NCI-H748 treated with DMSO at 0.1 percent for 48 hours (cell line): ENCODE results near the gene ST8SIA1.

Experiments used
- DNase-seq: peaks from one replicate; lab custom pipeline; 2025; lab: John Stamatoyannopoulos, UW

The ST8SIA1 gene

DNA sequence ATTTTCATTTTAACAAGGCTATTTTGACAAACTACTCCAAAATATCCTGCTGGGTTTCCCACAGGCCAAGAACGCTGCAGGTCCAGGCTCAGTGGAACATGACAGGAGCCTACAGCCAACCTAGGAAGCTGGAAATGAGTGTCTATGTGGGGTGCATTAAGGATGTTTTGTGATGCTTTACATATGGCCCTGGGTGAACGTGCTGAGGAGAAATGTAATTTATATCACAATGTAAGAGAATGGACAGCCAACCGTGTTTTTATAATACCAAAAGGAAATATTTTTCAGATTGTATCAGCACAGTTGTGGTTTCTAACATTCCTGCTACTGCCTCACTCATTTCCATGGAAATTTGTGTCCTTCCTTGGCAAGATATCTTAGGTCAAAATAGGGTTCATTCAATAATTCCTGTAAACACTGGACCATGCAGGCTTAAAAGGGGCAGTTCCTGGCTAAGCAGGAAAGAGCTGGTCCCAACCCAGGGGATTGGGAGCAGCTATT lies 51.5 kb downstream of the ST8SIA1 start:
- no peak for DNase-seq

DNA sequence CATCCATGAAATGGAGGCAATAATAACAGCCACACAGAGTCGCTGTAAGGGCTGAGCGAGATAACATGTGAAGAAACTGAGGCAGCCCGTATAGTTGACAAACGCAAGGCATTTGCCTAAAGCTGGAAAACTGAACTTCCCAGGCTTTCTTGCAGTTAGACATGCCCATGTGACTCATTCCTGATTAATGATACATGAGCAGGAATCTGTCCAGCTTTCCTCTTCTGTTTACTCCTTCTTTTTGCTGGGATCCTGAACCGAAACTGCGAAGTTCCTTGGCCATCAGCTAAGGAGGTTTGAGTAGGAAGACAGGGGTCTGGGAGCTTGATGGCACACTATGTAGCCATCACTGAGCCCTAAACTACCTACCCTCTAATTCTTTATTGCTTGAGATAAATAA lies 52.2 kb downstream of the ST8SIA1 start:
- DNase-seq: no peak

DNA sequence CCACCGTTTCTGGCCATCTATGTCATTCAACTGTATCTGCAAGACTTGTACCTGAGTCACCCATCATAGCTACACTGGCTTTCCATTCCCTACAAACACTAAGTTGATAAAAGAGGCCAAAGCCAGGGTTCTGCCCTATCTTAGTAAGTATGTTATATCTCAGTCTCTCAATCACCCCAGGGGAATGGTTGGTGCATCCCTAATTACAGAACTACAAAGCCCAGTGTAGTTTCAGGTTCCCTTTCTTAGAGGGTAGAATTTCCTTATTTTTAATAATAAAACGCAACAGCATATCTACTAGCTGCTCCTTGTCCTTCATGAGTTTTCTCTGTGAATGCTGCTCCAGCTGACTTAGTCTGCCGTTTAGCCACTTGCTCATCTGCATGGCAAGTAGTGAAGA lies 57.6 kb downstream of the ST8SIA1 start:
- DNase-seq: no peak

DNA sequence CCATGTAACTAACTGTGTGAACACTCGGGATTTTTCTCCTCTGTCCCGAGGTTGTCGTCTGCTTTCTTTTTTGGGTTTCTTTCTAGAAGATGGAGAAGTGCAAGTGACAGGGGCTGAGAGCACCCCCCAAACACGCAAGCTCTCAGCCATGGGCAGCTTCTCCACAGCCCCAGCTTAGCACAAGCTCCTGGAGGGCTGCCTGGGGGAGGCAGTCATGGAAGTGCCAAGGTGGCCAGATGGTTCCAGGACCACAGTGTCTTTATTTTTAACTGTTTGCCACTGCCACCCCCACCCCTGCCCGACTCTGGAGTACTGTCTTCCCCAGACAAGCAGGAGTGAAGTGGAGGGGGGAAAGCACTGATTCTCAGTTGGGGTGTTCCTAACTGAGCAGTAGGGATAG lies 58.2 kb downstream of the ST8SIA1 start:
- no peak for DNase-seq

DNA sequence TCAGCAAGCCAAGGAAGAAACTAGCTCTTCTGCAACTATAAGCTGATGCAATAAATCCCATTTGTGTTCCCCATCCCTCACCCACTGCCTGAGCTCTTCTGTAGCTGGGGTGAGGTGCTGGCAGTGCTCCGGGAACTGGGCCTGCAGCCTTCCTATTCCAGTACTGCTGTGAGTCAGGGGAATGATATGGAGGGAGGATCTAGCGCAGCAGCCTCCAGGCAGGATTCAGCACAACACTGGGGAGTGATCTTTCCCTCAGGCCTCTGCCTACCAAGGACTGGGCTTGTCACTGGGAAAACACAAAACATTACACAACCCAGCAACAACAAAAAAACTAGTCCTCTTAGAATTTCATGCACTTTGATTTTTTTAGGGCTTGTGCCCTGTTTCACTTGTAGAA lies 58.7 kb downstream of the ST8SIA1 start:
- no peak for DNase-seq

DNA sequence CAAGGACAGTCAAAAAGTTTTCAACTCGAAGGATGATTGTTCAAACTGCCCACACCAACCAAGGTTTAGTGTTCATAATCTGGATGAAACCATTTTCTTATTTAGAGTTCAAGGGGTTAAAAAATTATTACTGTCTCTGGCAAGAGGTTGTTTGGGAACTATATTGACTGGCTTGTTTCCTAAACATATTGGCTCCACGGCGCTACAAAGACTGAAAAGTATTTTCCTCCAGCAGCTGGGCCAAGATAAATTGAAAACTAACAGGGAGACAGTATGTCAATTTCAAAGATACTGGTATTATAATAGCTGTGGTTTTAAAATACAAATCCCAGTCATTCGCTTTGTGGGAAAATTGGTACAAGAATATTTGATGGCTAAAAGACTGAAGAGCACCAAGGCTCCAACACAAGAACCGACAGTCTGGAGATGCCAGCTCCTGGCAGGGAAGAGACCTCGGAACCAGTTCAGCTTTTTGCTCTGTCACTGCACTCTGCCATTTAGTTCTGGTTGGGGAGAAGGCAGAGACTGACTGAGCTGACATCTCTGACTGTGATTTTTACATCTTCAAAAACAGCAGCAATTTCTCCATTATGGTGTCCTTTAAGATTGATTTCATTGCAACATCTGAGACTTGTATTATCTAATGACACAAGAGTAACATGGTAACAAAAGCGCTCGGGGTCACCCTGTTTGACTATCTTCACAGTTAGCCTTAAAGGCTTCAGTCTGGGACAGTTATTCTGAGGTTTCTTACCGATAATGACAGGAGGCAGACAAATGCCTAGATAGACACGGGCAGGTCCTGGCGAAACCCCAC lies 62.0 kb downstream of the ST8SIA1 start:
- DNase-seq: no peak

DNA sequence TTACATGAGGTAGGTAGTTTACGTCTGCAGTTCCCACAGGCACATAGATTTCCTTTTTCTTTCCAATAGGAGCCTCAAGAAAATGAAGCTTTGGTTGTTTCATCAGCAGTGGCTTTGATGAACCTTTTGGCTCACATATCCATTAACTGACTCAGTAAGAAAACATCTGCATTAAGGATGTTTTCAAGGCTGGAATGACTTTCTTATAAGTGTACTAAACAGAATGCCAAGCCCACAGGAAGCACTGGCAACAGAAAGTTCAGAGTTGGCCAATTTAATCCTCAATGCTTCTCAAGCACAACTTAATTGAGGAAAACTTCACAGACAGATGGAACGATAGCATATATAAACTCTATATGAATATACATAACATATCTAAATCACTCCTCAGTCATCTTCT lies 63.5 kb downstream of the ST8SIA1 start:
- no peak for DNase-seq

DNA sequence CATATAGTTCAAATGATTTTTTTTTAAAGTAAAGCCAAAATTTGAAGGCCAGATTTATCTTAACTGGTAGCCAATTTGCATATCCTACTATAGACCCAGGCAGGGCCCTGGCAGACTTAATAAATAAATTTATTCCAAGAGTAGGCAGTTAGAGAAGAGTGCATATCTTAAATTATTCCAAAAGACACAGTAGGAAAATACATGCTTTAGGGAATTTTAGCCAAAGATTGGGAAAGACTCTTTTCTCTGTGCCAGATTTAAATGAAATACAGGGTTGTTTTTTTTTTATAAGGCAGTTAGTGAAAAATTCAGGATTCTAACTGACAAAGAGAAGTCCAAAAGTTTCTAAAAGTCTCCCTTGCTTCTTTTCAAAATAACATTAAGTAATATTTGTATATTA lies 65.5 kb downstream of the ST8SIA1 start:
- DNase-seq: no peak

DNA sequence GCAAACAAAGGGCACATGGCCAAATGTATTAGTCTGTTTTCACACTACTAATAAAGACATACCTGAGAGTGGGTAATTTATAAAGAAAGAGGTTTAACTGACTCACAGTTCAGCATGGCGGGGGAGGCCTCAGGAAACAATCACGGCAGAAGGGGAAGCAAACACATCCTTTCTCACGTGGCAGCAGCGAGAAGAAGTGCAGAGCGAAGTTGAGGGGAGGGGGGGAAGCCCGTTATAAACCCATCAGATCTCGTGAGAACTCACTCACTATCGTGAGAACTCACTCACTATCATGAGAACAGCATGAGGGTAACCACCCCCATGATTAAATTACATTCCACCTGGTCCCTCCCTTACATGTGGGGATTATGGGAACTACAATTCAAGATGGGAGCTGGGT lies 66.1 kb downstream of the ST8SIA1 start:
- no peak for DNase-seq

DNA sequence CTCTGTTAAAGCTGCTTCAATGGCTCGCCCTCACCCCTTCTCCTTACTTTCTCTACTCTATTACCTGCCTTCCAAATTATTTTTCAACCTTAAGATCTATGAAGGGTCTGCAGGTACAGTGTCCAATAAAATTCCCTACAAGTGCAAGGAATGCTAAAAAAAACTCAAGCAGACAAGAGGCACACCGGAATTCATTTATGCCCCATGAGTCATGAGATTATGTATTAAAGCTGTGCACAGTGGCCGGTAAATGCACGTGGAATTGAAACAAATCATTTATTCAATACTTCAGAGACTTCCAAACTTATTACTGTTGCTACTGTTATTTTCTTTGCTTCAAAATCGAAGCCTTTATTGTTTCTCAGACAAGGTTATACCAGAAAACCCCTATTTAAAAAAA lies 68.4 kb downstream of the ST8SIA1 start:
- DNase-seq: no peak

DNA sequence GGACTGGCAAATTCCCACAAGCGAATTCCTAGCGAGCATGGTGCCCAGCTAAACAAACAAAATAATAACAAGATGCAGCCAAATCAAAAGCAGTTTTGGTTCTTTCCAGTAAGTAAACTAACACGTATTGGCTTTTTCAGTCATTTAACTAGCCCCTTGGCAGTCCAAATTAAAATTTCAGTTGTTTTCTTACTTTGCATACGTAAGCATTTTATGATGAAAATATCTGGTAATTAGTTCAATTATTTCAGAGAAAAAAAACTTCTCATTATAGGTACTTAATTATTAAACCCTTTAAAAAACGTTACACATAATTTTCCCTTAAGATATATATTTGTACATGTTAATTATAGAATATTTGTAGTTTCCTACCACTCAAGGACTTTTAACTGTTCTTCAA lies 70.1 kb downstream of the ST8SIA1 start:
- no peak for DNase-seq

DNA sequence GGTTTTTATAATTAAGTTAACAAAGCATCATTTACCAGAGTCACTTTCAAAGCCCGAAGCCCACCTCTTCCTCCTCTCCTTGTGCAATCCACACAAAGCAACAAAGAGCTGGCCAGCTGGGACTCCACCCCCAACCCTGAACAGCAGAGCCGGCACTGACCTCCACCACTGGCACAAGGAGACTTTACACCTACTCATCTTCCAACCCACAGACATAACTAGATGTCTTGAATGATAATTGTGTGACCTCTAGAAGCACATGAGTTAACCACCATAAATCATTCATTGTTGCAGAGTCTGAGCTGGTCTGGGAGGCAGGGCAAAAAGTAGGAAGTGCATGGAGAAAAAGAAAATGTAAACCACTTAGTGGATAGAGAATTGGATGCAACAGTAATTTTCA lies 72.2 kb downstream of the ST8SIA1 start:
- no peak for DNase-seq

DNA sequence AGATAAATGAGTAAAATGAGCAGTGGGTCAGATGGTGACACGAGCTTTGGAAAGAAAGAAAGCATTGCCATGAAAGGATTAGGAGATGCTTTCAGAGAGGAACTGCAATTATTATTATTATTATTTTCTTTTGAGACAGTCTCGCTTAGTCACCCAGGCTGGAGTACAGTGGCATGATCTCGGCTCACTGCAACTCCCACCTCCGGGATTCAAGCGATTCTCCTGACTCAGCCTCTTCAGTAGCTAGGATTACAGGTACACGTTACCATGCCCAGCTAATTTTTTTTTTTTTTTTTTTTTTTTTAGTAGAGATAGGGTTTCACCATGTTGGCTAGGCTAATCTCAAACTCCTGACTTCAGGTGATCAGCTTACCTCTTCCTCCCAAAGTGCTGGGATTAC lies 77.4 kb downstream of the ST8SIA1 start:
- no peak for DNase-seq

DNA sequence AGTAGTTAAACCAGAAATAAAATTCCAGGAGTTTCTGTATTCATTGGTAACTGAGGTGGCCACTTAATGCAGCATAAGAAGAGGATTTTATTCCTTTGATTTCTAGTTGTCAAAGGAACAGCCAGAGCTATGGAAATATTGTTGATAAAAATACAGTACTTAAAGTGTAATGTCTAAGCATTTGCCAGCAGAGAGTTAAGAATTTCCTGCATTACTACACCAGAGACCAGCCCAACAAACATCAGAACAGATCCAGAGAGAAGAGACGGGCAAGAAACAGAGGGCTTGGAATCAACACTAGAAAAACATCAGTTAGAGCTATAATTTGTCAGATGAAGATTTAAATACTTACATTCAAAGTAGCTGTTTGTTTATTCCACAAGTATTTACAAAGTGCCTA lies 77.9 kb downstream of the ST8SIA1 start:
- no peak for DNase-seq

DNA sequence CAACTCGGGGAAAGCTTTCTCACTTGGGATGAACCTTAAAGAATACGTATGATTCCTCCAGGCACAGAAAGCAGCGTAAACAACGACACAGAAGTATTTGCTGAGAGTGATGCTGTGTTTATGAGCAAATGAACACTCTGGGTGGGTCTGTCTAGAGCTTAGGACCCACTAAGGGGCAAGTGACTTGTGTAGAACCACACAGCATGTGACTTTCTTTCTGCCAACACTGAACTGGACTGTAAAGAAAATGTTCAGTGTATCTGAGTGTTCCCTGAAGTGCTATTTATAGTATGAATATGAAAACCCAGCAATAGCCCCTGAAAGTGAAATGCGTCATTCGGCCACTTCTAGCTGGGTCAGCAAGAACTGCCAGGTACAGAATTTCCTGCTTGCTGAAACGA lies 78.5 kb downstream of the ST8SIA1 start:
- DNase-seq: no peak

DNA sequence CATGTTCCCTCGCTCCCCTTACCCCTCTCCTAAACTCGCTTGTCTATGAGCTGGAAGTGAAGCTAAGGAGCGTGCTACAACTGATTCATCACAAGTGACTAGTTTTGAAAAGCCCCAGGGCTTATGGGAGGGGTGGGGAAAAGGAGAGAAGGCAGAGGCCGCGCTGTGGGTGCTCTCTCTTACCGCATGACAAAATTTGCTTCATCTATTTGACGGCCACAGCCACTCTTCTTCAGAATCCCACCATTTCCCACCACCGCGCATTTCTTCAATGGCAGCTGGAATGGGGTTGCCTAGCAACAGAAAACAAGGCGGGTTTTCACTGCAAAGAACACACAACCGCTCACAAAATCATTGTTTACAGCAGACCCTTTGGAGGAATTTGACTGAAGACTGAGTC lies 79.4 kb downstream of the ST8SIA1 start:
- DNase-seq: no peak

DNA sequence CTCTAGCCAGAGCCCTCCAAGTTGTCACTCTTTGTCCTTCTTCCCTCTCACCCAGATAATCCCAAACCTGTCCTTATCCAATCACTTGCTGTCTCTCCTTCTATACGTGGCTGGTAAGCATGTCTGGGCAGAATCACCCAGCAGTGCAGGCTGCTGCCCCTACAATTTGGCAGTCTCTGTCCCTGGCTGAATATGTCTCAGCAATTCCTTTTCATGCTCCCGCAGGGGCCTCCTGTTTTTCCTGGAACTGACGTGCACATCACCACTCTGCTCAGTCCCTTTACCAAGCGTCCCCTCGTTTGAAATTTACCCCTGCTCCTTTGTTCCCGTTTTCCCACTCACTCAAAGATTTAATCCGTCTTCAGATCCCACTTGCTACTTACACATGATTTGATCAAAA lies 80.0 kb downstream of the ST8SIA1 start:
- DNase-seq: no peak

DNA sequence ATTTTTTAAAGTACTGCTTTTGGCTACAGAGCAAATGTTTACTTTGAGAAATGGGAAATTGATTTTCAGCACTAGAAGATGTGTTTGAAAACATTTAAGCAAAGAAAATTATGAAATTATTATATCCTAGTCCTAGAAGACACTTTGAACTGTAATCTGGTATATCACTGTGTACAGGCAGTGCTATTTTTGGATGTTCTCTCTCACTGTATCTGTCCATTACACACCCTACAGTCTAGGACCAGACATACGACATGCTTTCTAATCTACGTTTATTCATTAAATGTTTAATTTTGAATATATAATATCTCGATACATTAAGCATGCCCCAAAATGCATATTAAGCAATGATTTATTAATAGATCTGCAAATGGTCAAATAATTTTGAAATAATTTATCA lies 82.5 kb downstream of the ST8SIA1 start:
- no peak for DNase-seq

DNA sequence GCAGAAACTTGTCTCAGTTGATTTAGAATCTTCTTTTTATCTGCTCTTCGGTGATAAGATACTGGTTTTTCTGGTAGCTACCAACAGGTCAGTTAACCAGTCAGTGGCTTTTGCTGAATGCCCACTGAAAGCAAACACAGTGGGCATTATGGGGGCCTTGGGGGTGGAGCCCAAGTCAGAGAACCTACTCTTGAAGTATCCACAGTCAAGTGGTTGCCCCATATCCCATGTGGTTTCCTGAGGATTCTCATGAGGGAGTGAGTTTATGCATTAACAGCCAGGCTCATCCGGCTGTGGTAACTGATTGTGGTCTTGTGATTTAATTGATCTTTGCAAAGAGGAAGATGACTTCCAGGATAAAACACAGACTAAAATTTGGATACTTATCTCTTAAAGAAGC lies 83.7 kb downstream of the ST8SIA1 start:
- DNase-seq: no peak

DNA sequence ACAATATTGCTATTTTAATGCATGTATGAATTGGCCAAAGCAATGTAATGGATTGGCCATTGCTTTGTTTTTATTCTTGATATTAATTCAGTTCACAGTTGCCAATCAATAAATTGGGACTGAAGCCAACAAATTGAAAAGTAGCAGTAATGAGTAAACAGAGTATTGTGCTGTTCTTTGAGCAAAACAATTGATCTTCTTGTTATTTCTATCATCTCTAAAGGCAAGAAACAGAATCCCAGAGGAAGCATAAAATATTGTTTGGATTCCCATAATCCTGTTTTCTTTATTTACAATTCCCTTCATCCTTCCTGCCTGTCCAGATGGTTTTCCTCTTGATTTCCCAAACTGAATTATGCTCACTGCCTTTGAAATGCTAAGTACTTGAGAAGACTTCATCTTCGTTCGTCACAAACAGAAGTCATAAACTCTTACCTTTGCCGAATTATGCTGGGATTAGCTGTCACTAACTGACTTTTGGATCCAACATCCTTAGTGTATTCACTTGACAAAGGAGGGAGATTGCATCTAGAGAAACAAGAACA lies 85.9 kb downstream of the ST8SIA1 start:
- DNase-seq: no peak

DNA sequence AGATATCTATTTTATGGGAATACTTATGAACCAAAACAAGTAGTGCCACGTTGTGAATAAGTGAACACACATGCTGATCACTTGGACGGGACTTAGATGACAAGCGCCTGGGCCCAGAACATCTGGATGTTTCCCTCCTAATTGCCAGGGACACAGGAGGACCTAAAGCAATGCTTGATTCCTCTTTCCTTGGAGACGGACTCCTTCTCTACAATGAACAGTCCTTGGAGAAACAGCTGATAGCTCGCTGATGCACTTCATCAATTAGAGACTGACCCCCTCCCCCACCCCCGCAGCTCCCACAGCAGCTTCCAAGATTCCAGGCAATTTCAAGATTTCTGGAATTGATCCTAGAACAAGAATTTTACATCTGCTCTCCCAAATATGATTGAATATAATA lies 86.4 kb downstream of the ST8SIA1 start:
- DNase-seq: no peak

DNA sequence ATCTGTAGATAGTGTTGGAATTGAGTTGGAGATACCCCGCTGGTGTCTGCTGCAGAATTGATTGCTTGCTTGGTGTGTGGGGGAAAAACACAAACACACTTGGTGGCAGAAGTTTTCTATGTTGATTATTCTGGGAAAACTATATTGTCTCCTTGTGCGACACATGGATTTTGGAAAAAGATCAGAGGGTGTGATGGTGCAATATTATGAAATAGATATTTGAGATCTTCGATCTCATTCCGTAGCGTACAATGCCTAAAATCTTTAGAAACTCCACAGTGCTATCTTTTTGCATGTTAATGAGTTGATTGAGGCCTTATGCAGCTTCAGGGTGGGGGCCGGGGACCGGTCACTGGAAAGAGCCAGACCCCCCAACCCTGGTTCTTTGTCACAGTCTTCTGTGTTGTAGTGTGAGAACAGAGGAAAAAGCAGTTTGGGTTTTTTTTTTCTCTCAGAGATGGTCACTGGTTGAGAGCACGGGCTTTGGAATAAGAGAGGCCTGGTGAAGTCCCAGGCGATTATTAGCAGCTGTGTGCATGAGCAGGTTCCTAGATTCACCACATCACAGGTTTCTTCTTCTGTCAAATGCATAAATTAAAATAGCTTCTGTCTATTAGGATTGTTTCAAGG lies 88.2 kb downstream of the ST8SIA1 start:
- no peak for DNase-seq

DNA sequence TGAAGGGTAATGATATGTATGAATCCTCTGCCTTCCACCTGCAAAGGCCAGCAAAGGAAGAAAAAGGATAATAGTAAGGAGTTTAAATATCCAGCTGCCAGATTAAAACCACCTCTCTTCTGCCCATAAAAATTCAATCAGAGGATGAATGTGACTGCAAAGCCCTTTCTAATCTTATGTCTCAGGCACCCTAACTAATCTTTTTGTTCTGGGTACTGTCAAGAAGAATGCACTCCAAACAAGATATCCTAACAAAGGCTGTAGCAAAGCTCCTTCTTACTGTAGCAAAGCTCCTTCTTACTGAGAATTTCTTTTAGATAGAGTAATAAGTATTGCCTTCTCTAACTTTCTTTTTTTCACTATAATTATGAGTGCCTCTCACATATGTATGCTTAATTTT lies 91.8 kb downstream of the ST8SIA1 start:
- DNase-seq: no peak

DNA sequence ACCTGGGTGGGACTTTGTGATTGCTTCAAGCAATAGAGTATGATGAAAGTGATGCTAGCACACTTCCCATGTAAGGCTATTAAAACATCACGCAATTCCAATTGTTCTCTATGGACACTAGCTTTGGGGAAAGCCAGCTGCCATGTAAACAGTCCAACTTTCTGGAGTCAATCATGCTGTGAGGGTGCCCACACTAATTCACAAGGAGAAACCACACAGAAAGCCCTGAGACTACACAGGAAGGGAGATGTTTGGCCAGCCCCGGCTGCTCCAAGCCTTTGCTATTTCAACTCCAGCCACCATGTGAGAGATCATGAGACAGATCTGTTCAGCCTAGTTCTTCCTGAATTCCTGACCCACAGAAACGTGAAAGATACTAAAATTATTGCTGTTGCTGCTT lies 96.3 kb downstream of the ST8SIA1 start:
- DNase-seq: no peak
